H9 (cell line): ENCODE data around the gene PRDM2. TPM values are rescaled to one million over a fixed set of nuclear protein-coding genes. Genes with fewer than 3 reads are reported as not detected.

Experiments used
- DNase-seq: peaks from one replicate; pipeline ENCODE4 v3.0.0-alpha.2; 2017
- H2AFZ ChIP-seq: one replicate; pipeline ENCODE4 v1.6.1; 2013; ENCODE audit warnings: mild to moderate bottlenecking, low read length, control low read depth, moderate library complexity
- H2AK5ac ChIP-seq: 2 replicates; pipeline ENCODE4 v1.6.1; 2013; ENCODE audit warnings: low read length, control low read depth, mixed read lengths; ENCODE audit not compliant: insufficient read length
- H2BK120ac ChIP-seq: one replicate; pipeline ENCODE4 v1.6.1; 2013; ENCODE audit warnings: low read depth, mild to moderate bottlenecking, low read length, control low read depth, inconsistent platforms; ENCODE audit not compliant: poor library complexity, severe bottlenecking
- H2BK12ac ChIP-seq: 2 replicates; pipeline ENCODE4 v1.6.1; 2013; ENCODE audit warnings: low read length, control low read depth, mixed read lengths, low read depth; ENCODE audit not compliant: insufficient read length
- H2BK15ac ChIP-seq: 2 replicates; pipeline ENCODE4 v1.6.1; 2013; ENCODE audit warnings: low read depth, low read length, control low read depth
- H2BK20ac ChIP-seq: one replicate; pipeline ENCODE4 v1.6.1; 2013; ENCODE audit warnings: low read depth, mild to moderate bottlenecking, low read length, control low read depth, inconsistent platforms; ENCODE audit not compliant: poor library complexity, severe bottlenecking
- H2BK5ac ChIP-seq: 2 replicates; pipeline ENCODE4 v1.6.1; 2013; ENCODE audit warnings: low read length, control low read depth, mixed read lengths; ENCODE audit not compliant: insufficient read length
- H3K14ac ChIP-seq: 2 replicates; pipeline ENCODE4 v1.6.1; 2013; ENCODE audit warnings: low read length, control low read depth; ENCODE audit not compliant: insufficient read depth
- H3K18ac ChIP-seq: 2 replicates; pipeline ENCODE4 v1.6.1; 2013; ENCODE audit warnings: low read depth, mild to moderate bottlenecking, mixed read lengths, low read length, control low read depth; ENCODE audit not compliant: insufficient read length
- H3K23ac ChIP-seq: 2 replicates; pipeline ENCODE4 v1.6.1; 2013; ENCODE audit warnings: low read length, control low read depth, mixed read lengths, low read depth; ENCODE audit not compliant: insufficient read length
- H3K23me2 ChIP-seq: 2 replicates; pipeline ENCODE4 v1.6.1; 2013; ENCODE audit warnings: low read depth, mild to moderate bottlenecking, mixed read lengths, low read length, control low read depth; ENCODE audit not compliant: insufficient read length, poor library complexity, severe bottlenecking
- H3K27ac ChIP-seq: 2 replicates; pipeline ENCODE4 v1.5.1; 2013; ENCODE audit warnings: low read length, control low read depth, mixed read lengths, low read depth; ENCODE audit not compliant: insufficient read length
- H3K27me3 ChIP-seq: 2 replicates; pipeline ENCODE4 v1.6.1; 2013; ENCODE audit warnings: low read length, control low read depth, inconsistent platforms; ENCODE audit not compliant: insufficient read depth
- H3K4ac ChIP-seq: 2 replicates; pipeline ENCODE4 v1.6.1; 2013; ENCODE audit warnings: low read depth, mild to moderate bottlenecking, control low read depth, inconsistent platforms, low read length, moderate library complexity
- H3K4me1 ChIP-seq: 2 replicates; pipeline ENCODE4 v1.6.1; 2013; ENCODE audit warnings: low read length, control low read depth, inconsistent platforms; ENCODE audit not compliant: insufficient read depth
- H3K4me2 ChIP-seq: 2 replicates; pipeline ENCODE4 v1.6.1; 2013; ENCODE audit warnings: low read length, control low read depth, mixed read lengths; ENCODE audit not compliant: insufficient read length, insufficient read depth
- H3K56ac ChIP-seq: 2 replicates; pipeline ENCODE4 v1.6.1; 2013; ENCODE audit warnings: low read depth, mild to moderate bottlenecking, mixed read lengths, low read length, control low read depth; ENCODE audit not compliant: insufficient read length
- H3K79me1 ChIP-seq: 2 replicates; pipeline ENCODE4 v1.6.1; 2013; ENCODE audit warnings: low read depth, mild to moderate bottlenecking, moderate library complexity, low read length, control low read depth, inconsistent platforms; ENCODE audit not compliant: insufficient read depth, poor library complexity, severe bottlenecking
- H3K79me2 ChIP-seq: 2 replicates; pipeline ENCODE4 v1.6.1; 2013; ENCODE audit warnings: low read length, control low read depth, inconsistent platforms; ENCODE audit not compliant: insufficient read depth
- H3K9ac ChIP-seq: 2 replicates; pipeline ENCODE4 v1.6.1; 2013; ENCODE audit warnings: low read length, control low read depth, mixed read lengths; ENCODE audit not compliant: insufficient read length; ENCODE audit errors: extremely low read depth
- H3K9me3 ChIP-seq: one replicate; pipeline ENCODE4 v1.6.1; 2013; ENCODE audit warnings: low read depth, low read length, inconsistent platforms; ENCODE audit not compliant: control insufficient read depth
- H3T11ph ChIP-seq: one replicate; pipeline ENCODE4 v1.6.1; 2013; ENCODE audit warnings: mild to moderate bottlenecking, low read length, control low read depth, inconsistent platforms
- H4K20me1 ChIP-seq: one replicate; pipeline ENCODE4 v1.6.1; 2013; ENCODE audit not compliant: control insufficient read depth, insufficient read length, insufficient read depth
- H4K5ac ChIP-seq: 2 replicates; pipeline ENCODE4 v1.6.1; 2013; ENCODE audit warnings: low read depth, mild to moderate bottlenecking, mixed read lengths, low read length, control low read depth; ENCODE audit not compliant: insufficient read length
- H4K8ac ChIP-seq: replicated peaks from 2 replicates; pipeline ENCODE4 v1.6.1; 2013; ENCODE audit warnings: low read length, control low read depth, mixed read lengths, low read depth; ENCODE audit not compliant: insufficient read length
- H4K91ac ChIP-seq: 2 replicates; pipeline ENCODE4 v1.6.1; 2013; ENCODE audit warnings: low read depth, mild to moderate bottlenecking, moderate library complexity, mixed read lengths, low read length, control low read depth; ENCODE audit not compliant: insufficient read length
- H3K27ac Mint-ChIP-seq, 3 experiments: 2 replicates in 2 of 3; 3 replicates in 1 of 3; pipeline ENCODE4 v1.8.0; 2020 to 2021; ENCODE audit warnings: mixed read lengths in 3 of 3, mild to moderate bottlenecking in 1 of 3, moderate library complexity in 1 of 3
- H3K27me3 Mint-ChIP-seq: 2 replicates; pipeline ENCODE4 v1.8.0; 2021; ENCODE audit warnings: low read depth, mild to moderate bottlenecking, moderate library complexity, mixed read lengths
- H3K36me3 Mint-ChIP-seq, 3 experiments: 2 replicates in 2 of 3; 3 replicates in 1 of 3; pipeline ENCODE4 v1.8.0; 2020 to 2021; ENCODE audit warnings: low read depth in 3 of 3, mixed read lengths in 3 of 3; ENCODE audit not compliant: insufficient read depth in 1 of 3
- H3K4me1 Mint-ChIP-seq, 2 experiments: 2 replicates each; pipeline ENCODE4 v1.8.0; 2020; ENCODE audit warnings: mixed read lengths in 2 of 2
- H3K4me3 Mint-ChIP-seq, 2 experiments: 2 replicates in 1 of 2; 3 replicates in 1 of 2; pipeline ENCODE4 v1.8.0; 2020 to 2021; ENCODE audit warnings: mild to moderate bottlenecking in 2 of 2, mixed read lengths in 2 of 2, moderate library complexity in 1 of 2
- H3K9me3 Mint-ChIP-seq, 2 experiments: 2 replicates in 1 of 2; 3 replicates in 1 of 2; pipeline ENCODE4 v1.8.0; 2020; ENCODE audit warnings: mild to moderate bottlenecking in 2 of 2, mixed read lengths in 2 of 2, moderate library complexity in 1 of 2
- CTCF ChIP-seq: fragments of 200-600 bp; sonication (generic); conservative IDR thresholded peaks from 3 replicates; pipeline ENCODE4 v1.8.0; 2021; ENCODE audit warnings: antibody characterized with exemption, mild to moderate bottlenecking
- WGBS: extraction: QIAGEN DNeasy Blood & Tissue Kit; methylation state at CpG from one replicate; pipeline ENCODE4 v1.1.7; 2013; ENCODE audit warnings: missing lambda C conversion rate, low lambda C conversion rate, mixed read lengths; ENCODE audit not compliant: insufficient read length; ENCODE audit errors: extremely low coverage; 5-methylcytosine and 5-hydroxymethylcytosine counted together
- total RNA-seq: library from RNA; stranded (reverse); gene quantifications from 2 replicates; pipeline ENCODE4 v1.2.1, GENCODE V29; 2021

Gene PRDM2
- total RNA-seq, 1 experiment from 2014 or later: 24.5 TPM

GRCh38 chr1:13722808-13723360 is 22.9 kb downstream of the PRDM2 start:
- H3K79me2 ChIP-seq: no peaks in the 10 kb centered on the region
- H3K4me3 Mint-ChIP-seq: no peak overlapping the region
- H4K20me1 ChIP-seq: no peaks in the 10 kb centered on the region
- no peak overlapping the region for H3K14ac ChIP-seq
- H2BK15ac ChIP-seq: no peak overlapping the region
- H3K23ac ChIP-seq: no peak overlapping the region
- H4K5ac ChIP-seq: no peak overlapping the region
- H4K91ac ChIP-seq: no peak overlapping the region
- H2AFZ ChIP-seq: no peak overlapping the region
- no peak overlapping the region for H3K9ac ChIP-seq
- no peak overlapping the region for H2AK5ac ChIP-seq
- H3K56ac ChIP-seq: no peak overlapping the region
- no peak overlapping the region for H2BK5ac ChIP-seq
- H3K4ac ChIP-seq: no peak overlapping the region
- H3K4me1 Mint-ChIP-seq: peaks cover 7 to 16% of the 10 kb centered on the region in 2 experiments; a peak in 3 of 4 replicates
- H3K27me3 ChIP-seq: peaks cover 30% of the 10 kb centered on the region
- no peak for TF ChIP-seq CTCF
- no peak overlapping the region for H2BK12ac ChIP-seq
- H2BK20ac ChIP-seq: no peak overlapping the region
- no CpG with 5 or more reads among the region's 7 CpGs for WGBS
- H3K9me3 Mint-ChIP-seq: no peaks in the 10 kb centered on the region
- H3K36me3 Mint-ChIP-seq: no peaks in the 10 kb centered on the region; a peak in 1 of 7 replicates
- no peak overlapping the region for H3T11ph ChIP-seq
- no peak overlapping the region for H4K8ac ChIP-seq
- no peaks in the 10 kb centered on the region for H3K9me3 ChIP-seq
- peaks cover 95% of the 10 kb centered on the region for H3K27me3 Mint-ChIP-seq
- no peaks in the 10 kb centered on the region for H3K79me1 ChIP-seq
- H3K18ac ChIP-seq: no peak overlapping the region
- no peak overlapping the region for H3K27ac ChIP-seq
- H3K27ac Mint-ChIP-seq: no peak overlapping the region
- no peak overlapping the region for H2BK120ac ChIP-seq
- no peaks in the 10 kb centered on the region for H3K4me1 ChIP-seq
- no peaks in the 10 kb centered on the region for H3K23me2 ChIP-seq
- DNase-seq: no peak
- no peak overlapping the region for H3K4me2 ChIP-seq
